Tibial nerve (tissue), 4 donors: ENCODE data around the gene INF2.

Experiments
- CTCF ChIP-seq, 5 experiments: fragments of 200-600 bp in 3 of 5; fragments of 450-650 bp in 2 of 5; sonication (generic) in 3 of 5; IDR thresholded peaks; one replicate each; pipeline ENCODE4 v1.5.1; 2016 to 2019; ENCODE audit warnings: antibody characterized with exemption in 5 of 5, mild to moderate bottlenecking in 3 of 5, moderate library complexity in 2 of 5
- EP300 ChIP-seq, 2 donors: sonication (generic); formaldehyde crosslinking; IDR thresholded peaks; one replicate each; pipeline ENCODE4 v1.6.1; 2017; ENCODE audit warnings: antibody characterized with exemption in 2 of 2, mild to moderate bottlenecking in 1 of 2
- POLR2A ChIP-seq, 2 donors: fragments of 450-650 bp; IDR thresholded peaks; one replicate each; pipeline ENCODE4 v1.6.1; 2017; ENCODE audit warnings: antibody characterized with exemption in 2 of 2, mild to moderate bottlenecking in 2 of 2, moderate library complexity in 2 of 2

GRCh38 chr14:104683653-104684448 is 5.6 kb upstream of the INF2 start:
- TF ChIP-seq EP300 (IDR thresholded peaks at IDR 0.05) (no peak), CTCF (IDR thresholded peaks at IDR 0.05) (no peak), POLR2A (IDR thresholded peaks at IDR 0.05) (no peak)
